HFFc6 (cell line): ENCODE data around the gene TGFBI. TPM values are rescaled to one million over a fixed set of nuclear protein-coding genes. Genes with fewer than 3 reads are reported as not detected.

ENCODE experiments used
- DNase-seq: peaks from one replicate; pipeline ENCODE4 v3.0.0-alpha.2; 2018
- H3K27ac Mint-ChIP-seq: 2 replicates; pipeline ENCODE4 v1.8.0; 2020; ENCODE audit warnings: mild to moderate bottlenecking, mixed read lengths
- H3K27me3 Mint-ChIP-seq: 2 replicates; pipeline ENCODE4 v1.8.0; 2021; ENCODE audit warnings: mild to moderate bottlenecking, moderate library complexity, mixed read lengths; ENCODE audit not compliant: insufficient read depth
- H3K36me3 Mint-ChIP-seq: 2 replicates; pipeline ENCODE4 v1.8.0; 2021; ENCODE audit warnings: low read depth, mixed read lengths
- H3K4me1 Mint-ChIP-seq: 2 replicates; pipeline ENCODE4 v1.8.0; 2020; ENCODE audit warnings: low read depth, mixed read lengths
- H3K4me3 Mint-ChIP-seq: 2 replicates; pipeline ENCODE4 v1.8.0; 2020; ENCODE audit warnings: mild to moderate bottlenecking, moderate library complexity, mixed read lengths
- H3K9me3 Mint-ChIP-seq: 2 replicates; pipeline ENCODE4 v1.8.0; 2020; ENCODE audit warnings: mild to moderate bottlenecking, mixed read lengths
- total RNA-seq, 6 experiments: library from RNA; stranded (reverse); fragmentation: NEBNext Ultra II Directional; extraction: Animal tissue kit (Norgen Biotek cat#: 25700); gene quantifications; 2 replicates in 1 of 6; 3 replicates in 5 of 6; pipeline ENCODE4 v1.2.3, GENCODE V29; 2021
- TF ChIP-seq, protein P1 (sequence below): fragments of 200-600 bp; sonication (generic); IDR thresholded peaks from 2 replicates; pipeline ENCODE4 v1.5.0; 2021; ENCODE audit warnings: antibody characterized with exemption, mild to moderate bottlenecking

The TGFBI gene
- total RNA-seq, 6 experiments from 2014 or later: 529 to 911 (median 784) TPM

DNA sequence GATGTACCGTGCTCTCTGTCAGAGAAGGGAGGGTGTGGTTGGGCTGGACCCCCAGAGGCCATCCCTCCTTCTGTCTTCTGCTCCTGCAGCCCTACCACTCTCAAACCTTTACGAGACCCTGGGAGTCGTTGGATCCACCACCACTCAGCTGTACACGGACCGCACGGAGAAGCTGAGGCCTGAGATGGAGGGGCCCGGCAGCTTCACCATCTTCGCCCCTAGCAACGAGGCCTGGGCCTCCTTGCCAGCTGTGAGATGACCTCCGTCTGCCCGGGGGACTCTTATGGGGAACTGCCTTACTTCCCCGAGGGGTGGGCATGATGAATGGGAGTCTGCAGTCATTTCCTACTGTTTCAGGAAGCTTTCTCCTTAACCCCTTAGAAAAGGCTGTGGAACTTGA lies 17.5 kb downstream of the TGFBI start:
- H3K27me3 Mint-ChIP-seq: peaks cover 3% of the 10 kb centered on the region; the same call in 1 of the 2 replicates
- TF ChIP-seq, protein P1, sequence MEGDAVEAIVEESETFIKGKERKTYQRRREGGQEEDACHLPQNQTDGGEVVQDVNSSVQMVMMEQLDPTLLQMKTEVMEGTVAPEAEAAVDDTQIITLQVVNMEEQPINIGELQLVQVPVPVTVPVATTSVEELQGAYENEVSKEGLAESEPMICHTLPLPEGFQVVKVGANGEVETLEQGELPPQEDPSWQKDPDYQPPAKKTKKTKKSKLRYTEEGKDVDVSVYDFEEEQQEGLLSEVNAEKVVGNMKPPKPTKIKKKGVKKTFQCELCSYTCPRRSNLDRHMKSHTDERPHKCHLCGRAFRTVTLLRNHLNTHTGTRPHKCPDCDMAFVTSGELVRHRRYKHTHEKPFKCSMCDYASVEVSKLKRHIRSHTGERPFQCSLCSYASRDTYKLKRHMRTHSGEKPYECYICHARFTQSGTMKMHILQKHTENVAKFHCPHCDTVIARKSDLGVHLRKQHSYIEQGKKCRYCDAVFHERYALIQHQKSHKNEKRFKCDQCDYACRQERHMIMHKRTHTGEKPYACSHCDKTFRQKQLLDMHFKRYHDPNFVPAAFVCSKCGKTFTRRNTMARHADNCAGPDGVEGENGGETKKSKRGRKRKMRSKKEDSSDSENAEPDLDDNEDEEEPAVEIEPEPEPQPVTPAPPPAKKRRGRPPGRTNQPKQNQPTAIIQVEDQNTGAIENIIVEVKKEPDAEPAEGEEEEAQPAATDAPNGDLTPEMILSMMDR: no peak
- peaks cover 43% of the 10 kb centered on the region for H3K36me3 Mint-ChIP-seq
- no peak for DNase-seq
- H3K4me1 Mint-ChIP-seq: peaks cover 21% of the 10 kb centered on the region
- H3K9me3 Mint-ChIP-seq: no peaks in the 10 kb centered on the region
- H3K4me3 Mint-ChIP-seq: no peak overlapping the region
- H3K27ac Mint-ChIP-seq: no peak overlapping the region

DNA sequence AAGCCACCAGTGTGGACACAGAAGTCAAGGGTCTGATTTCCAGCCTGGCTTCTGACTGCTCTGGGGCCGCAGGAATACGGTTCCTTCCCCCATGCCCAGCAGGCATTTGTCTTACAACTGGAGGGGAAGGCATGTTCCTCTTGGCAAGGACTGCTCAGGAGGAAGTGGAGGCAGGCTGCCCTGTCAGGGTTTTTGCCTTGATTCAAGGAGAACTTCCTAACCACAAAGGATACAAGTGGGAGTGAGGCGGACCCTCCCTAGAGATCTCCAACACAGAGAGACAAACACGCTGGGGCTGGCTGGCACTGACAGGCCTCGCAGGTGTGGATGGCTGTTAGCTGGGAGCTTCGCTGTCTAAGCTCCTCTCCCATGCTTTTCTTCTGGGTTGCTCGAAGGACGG lies 19.1 kb downstream of the TGFBI start:
- no peak for DNase-seq
- H3K9me3 Mint-ChIP-seq: no peaks in the 10 kb centered on the region
- H3K36me3 Mint-ChIP-seq: peaks cover 49% of the 10 kb centered on the region
- H3K27ac Mint-ChIP-seq: no peak overlapping the region
- H3K4me1 Mint-ChIP-seq: peaks cover 18% of the 10 kb centered on the region
- H3K27me3 Mint-ChIP-seq: peaks cover 3% of the 10 kb centered on the region; the same call in 1 of the 2 replicates
- H3K4me3 Mint-ChIP-seq: no peak overlapping the region
- TF ChIP-seq, protein P1: no peak

DNA sequence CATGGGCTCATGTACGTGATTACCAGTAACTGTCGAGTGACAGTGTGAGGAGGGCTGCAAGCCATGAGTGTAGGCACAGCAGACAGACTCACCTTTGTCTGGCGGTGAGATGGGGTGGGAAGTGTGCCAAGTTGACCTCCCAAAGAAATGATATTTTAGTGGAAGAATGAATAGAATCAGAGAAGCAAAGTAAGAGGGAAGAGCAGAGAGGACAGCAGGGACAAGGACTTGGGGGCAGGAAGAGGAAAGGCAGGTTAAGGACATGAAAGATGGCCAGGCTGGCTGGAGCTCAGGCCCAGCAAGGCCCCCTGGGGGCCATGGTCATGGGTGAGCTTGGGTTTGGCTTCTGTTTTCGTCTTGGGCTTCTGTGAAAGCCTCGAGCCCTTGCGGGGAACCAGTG lies 20.2 kb downstream of the TGFBI start:
- DNase-seq: no peak
- Mint-ChIP-seq H3K36me3 (peaks cover 42% of the 10 kb centered on the region), H3K4me3 (no peak overlapping the region), H3K27me3 (peaks cover 3% of the 10 kb centered on the region), H3K27ac (no peak overlapping the region; the same call in 1 of the 2 replicates), H3K4me1 (peaks cover 28% of the 10 kb centered on the region), H3K9me3 (no peaks in the 10 kb centered on the region)
- TF ChIP-seq, protein P1: no peak

DNA sequence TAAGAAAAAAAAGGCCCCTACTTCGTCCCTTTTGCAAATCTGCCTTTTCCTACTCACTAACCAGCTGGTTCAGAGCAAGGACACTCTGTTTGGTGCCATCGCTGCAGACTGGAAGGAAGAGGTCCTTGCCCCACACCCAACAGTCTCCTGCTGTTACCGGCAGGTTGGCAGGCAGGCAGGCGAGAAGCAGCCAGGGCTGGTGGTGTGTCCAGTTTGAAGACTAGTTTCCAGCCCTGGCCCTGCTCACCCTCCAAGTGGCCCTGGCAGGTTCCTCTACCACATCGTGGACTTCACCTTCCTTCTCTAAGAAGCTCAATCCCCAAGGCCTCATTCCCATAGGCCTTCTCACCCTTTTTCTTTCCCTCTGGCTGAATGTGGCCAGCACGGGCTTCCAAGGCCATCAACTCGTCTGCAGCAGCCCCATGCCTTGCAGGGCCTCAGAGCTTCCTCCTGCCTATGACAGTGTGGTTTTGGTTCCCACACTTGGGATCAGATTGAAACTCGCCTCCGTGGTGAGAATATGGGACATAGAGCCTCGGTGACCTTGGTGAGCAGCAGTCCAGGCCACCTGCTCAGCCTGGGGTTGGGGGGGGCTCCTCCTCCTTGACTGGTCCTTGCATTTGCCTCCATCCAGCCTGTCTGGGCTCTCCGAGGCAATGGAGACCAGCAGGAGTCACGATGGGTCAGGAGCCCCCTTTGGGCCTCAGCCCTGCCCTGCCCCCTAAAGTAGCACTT lies 22.9 kb downstream of the TGFBI start:
- Mint-ChIP-seq H3K4me3 (no peak overlapping the region), H3K36me3 (peaks cover 62% of the 10 kb centered on the region), H3K27ac (peak overlapping the region; percentile 98; the same call in 1 of the 2 replicates), H3K4me1 (peaks cover 55% of the 10 kb centered on the region), H3K9me3 (no peaks in the 10 kb centered on the region), H3K27me3 (peaks cover 3% of the 10 kb centered on the region)
- DNase-seq: no peak
- TF ChIP-seq, protein P1: no peak

DNA sequence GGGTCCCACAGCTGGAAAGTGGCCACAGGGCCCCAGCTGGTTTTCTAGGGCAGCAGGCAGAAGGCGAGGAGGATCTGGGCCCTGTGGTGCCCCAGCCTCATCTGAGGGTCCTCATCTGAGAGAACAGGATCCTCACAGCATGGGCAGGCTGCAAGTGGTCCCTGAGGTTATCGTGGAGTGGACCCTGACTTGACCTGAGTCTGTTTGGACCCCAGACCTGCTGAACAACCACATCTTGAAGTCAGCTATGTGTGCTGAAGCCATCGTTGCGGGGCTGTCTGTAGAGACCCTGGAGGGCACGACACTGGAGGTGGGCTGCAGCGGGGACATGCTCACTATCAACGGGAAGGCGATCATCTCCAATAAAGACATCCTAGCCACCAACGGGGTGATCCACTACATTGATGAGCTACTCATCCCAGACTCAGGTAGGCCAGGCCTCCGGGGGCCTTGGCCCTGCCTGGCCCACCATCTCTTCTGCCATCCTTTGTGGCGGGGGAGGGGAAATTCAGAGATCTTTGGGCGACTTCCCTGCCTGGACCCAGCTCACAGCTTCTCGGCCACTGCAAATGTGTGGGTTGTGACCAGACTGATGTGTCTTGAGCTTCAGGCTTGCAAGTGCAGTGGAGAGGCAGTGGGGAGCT lies 24.0 kb downstream of the TGFBI start:
- TF ChIP-seq, protein P1: no peak
- no peak for DNase-seq
- H3K4me3 Mint-ChIP-seq: peak overlapping the region; percentile 45; the same call in 1 of the 2 replicates
- H3K9me3 Mint-ChIP-seq: no peaks in the 10 kb centered on the region
- peaks cover 3% of the 10 kb centered on the region for H3K27me3 Mint-ChIP-seq
- H3K36me3 Mint-ChIP-seq: peaks cover 59% of the 10 kb centered on the region
- H3K27ac Mint-ChIP-seq: peak overlapping the region; percentile 98
- peaks cover 66% of the 10 kb centered on the region for H3K4me1 Mint-ChIP-seq
